GM18502 (cell line): ENCODE results near the gene ZNF670.
"Not testable (repeated sequence)": the region's sequence is repeated elsewhere in the genome, so short reads cannot be mapped to it uniquely, and the experiment has no call there.

Source experiments
- ATAC-seq: cut with Tn5 transposase; IDR thresholded peaks from one replicate; pipeline ENCODE4 v1.9.1; 2021; ENCODE audit warnings: mild to moderate bottlenecking; ENCODE audit not compliant: unreplicated experiment, poor library complexity

ZNF670 gene

GRCh38 chr1:247078258-247079140 is at the start of gene ZNF670:
Gene ZNF670 (minus strand): TSS chr1:247078811. CDS start chr1:247078596, 215 bp downstream.
- ATAC-seq = peak; percentile 100

GRCh38 chr1:247127519-247128282 is 49.1 kb upstream of the ZNF670 start:
- ATAC-seq = not testable (repeated sequence)

GRCh38 chr1:247126601-247127000 is 48.0 kb upstream of the ZNF670 start:
- ATAC-seq = peak; percentile 63

- ATAC-seq = peak; percentile 99
These were observed 47.6 kb upstream of the ZNF670 start for GRCh38 chr1:247126166-247126565.

- no peak for ATAC-seq
These were observed 42.8 kb upstream of the ZNF670 start for GRCh38 chr1:247121382-247121781.

- not testable (repeated sequence) for ATAC-seq
These were observed 41.7 kb upstream of the ZNF670 start for GRCh38 chr1:247120408-247120668.

GRCh38 chr1:247119600-247120407 is 41.2 kb upstream of the ZNF670 start:
- no peak for ATAC-seq

- peak; percentile 53 for ATAC-seq
These were observed 40.4 kb upstream of the ZNF670 start for GRCh38 chr1:247118946-247119446.

GRCh38 chr1:247115545-247115944 is 36.9 kb upstream of the ZNF670 start:
- ATAC-seq = no peak

- ATAC-seq = no peak
These were observed 36.5 kb upstream of the ZNF670 start for GRCh38 chr1:247115141-247115510.

GRCh38 chr1:247114351-247115140 is 35.9 kb upstream of the ZNF670 start:
- ATAC-seq = no peak

- no peak for ATAC-seq
These were observed 35.2 kb upstream of the ZNF670 start for GRCh38 chr1:247113733-247114271.

- ATAC-seq = no peak
These were observed 34.5 kb upstream of the ZNF670 start for GRCh38 chr1:247113094-247113497.

- no peak for ATAC-seq
These were observed 33.8 kb upstream of the ZNF670 start for GRCh38 chr1:247112479-247112781.

GRCh38 chr1:247111700-247112478 is 33.3 kb upstream of the ZNF670 start:
- ATAC-seq = peak; percentile 40

GRCh38 chr1:247111259-247111699 is 32.7 kb upstream of the ZNF670 start:
- peak; percentile 53 for ATAC-seq

- ATAC-seq = peak; percentile 34
These were observed 32.1 kb upstream of the ZNF670 start for GRCh38 chr1:247110627-247111258.

GRCh38 chr1:247107694-247108093 is 29.1 kb upstream of the ZNF670 start:
- ATAC-seq = no peak
